Left ventricle myocardium superior (tissue), 1 donor: ENCODE results near the gene TRAPPC12. TPM values are rescaled to one million over a fixed set of nuclear protein-coding genes. Genes with fewer than 3 reads are reported as not detected.
A peak's percentile ranks its signal among the peaks of the same experiment; 100 is the strongest.
"Not testable (repeated sequence)": the region's sequence is repeated elsewhere in the genome, so short reads cannot be mapped to it uniquely, and the experiment has no call there.

Experiments used
- ATAC-seq: fragments of 200-7000 bp; cut with Tn5 transposase; one replicate; pipeline ENCODE4 v1.9.1; 2020; ENCODE audit warnings: mild to moderate bottlenecking, moderate library complexity
- DNase-seq: peaks from one replicate; pipeline ENCODE4 v3.0.0-alpha.2; 2020
- intact Hi-C: fragments of 100-400 bp; cut with micrococcal nuclease; formaldehyde crosslinking; loops from one replicate; pipeline ENCODE4 v1.11.0; 2022
- total RNA-seq: library from RNA; stranded (reverse); fragmentation: NEBNext Ultra II Directional; extraction: Animal tissue kit (Norgen Biotek cat#: 25700); gene quantifications from one replicate; pipeline ENCODE4 v1.2.1, GENCODE V29; 2021
- donor health status: DM: no; HTN: yes; CAD: no; lungs with severe emphysema.

TRAPPC12 gene
- total RNA-seq, 1 donor from 2014 or later: 105 TPM

- DNase-seq (no peak), ATAC-seq (no peak)
- intact Hi-C loops: no loop called here
These were observed 17.7 kb upstream of the TRAPPC12 start for GRCh38 chr2:3361518-3362389.

DNA sequence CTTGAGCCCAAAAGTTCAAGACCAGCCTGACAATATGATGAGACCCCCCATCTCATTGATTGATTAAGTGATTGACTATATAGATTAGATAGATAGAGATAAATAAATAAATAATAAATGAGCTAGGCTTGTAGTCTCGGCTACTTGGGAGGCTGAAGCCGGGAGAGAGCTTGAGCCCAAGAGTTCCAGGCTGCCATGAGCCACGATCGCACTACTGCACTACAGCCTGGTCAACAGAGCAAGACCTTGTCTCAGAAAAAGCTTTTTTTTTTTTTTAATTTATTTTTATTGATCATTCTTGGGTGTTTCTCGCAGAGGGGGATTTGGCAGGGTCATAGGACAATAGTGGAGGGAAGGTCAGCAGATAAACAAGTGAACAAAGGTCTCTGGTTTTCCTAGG is 14.3 kb upstream of the TRAPPC12 start:
- ATAC-seq: no peak
- intact Hi-C loops: no loop called here
- DNase-seq: no peak

DNA sequence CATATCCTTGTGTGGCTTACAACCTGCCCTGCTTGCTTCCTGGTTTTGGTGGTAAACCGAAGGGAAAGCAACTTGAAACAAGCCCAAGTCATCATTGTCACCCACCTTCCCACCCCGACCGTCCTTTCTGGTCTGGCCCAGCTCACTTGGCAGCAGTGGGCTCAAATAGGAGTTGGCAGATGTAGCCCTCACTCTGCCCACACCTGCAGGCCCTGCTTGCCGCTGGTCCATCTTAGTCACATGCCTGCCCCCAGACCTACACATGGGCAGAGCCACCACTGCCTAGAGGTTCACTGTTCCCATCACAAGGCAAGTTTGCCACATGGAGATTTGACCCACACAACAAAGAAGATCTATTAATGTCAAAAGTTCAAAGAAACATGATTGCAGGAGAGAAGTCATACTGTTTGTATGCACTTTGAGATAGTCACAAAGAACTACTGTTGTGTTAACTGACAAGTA is 11.2 kb upstream of the TRAPPC12 start:
- ATAC-seq: no peak
- DNase-seq: no peak
- intact Hi-C loops: no loop called here

DNA sequence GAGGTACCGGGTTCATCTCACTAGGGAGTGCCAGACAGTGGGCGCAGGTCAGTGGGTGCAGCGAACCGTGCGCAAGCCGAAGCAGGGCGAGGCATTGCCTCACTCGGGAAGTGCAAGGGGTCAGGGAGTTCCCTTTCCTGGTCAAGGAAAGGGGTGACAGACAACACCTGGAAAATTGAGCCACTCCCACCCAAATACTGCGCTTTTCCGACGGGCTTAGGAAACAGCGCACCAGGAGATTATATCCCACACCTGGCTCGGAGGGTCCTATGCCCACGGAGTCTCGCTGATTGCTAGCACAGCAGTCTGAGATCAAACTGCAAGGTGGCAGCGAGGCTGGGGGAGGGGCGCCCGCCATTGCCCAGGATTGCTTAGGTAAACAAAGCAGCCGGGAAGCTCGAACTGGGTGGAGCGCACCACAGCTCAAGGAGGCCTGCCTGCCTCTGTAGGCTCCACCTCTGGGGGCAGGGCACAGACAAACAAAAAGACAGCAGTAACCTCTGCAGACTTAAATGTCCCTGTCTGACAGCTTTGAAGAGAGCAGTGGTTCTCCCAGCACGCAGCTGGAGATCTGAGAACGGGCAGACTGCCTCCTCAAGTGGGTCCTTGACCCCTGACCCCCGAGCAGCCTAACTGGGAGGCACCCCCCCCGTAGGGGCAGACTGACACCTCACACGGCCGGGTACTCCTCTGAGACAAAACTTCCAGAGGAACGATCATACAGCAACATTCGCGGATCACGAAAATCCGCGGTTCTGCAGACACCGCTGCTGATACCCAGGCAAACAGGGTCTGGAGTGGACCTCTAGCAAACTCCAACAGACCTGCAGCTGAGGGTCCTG is 9.9 kb upstream of the TRAPPC12 start:
- DNase-seq, intact Hi-C loops, ATAC-seq: not testable (repeated sequence)

DNA sequence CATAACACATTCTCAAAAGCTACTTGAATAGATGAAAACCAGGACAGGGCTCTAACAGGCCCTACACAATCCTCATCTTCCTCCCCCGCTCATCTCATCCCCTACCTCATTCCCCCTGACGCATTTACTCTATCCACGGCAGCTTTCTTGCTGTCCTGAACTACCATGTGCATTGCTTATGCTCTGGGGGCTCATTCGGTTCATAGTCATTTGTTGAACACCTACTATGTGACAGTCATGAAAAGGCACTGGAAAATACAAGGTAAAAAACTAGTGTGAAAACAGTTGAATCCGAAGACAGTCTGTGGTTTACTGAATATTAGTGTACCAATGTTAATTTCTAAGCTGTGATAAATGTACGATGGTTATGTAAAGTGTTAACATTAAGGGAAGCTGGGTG is 2.7 kb upstream of the TRAPPC12 start:
- intact Hi-C loops: no loop called here

DNA sequence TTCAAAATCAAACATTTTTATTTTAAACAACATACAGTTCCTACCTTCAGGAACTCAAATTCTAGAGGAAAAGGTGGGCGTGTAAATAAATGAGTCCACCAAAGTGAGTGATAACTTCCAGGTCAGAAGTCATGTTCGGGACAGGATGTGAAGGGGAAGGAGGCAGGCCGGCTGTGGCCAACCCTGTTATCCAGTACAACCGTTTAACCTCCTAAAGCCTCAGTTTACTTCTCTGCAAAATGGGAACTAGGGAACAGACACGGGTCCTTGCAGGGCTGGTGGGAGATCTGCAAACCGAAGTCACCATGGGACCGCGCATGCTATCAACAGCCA is 2.2 kb upstream of the TRAPPC12 start:
- peak; percentile 2 for ATAC-seq
- intact Hi-C loops: no loop called here

More for the DNA sequence above, 2.7 kb upstream of the TRAPPC12 start:
- DNase-seq (no peak), ATAC-seq (no peak)

GRCh38 chr2:3377612-3378432 is 1.7 kb upstream of the TRAPPC12 start, which contains the start of gene EIPR1:
Gene EIPR1 (minus strand): TSS chr2:3377818. CDS start chr2:3377689, 129 bp downstream.
- intact Hi-C loops: no loop called here
- DNase-seq: peak; percentile 99

More for the DNA sequence above, 2.2 kb upstream of the TRAPPC12 start:
- no peak for DNase-seq

DNA sequence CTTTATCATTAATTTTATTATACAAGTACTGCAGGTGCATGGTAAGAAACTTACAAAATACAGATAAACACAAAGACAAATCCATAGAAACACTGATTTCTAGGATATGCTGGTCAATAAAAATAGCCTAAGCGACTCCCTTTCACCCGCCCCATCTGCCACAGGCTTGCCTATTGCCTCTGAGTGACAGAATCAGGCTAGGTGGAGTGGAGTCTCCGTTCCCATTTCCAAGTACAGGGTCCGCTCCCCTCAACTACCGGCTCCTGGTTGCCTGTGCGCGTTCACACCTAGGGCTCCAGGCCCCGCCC is 201 bp upstream of the TRAPPC12 start:
- no peak for DNase-seq
- ATAC-seq: no peak
- intact Hi-C loops: no loop called here

More at GRCh38 chr2:3377612-3378432, 1.7 kb upstream of the TRAPPC12 start, which contains the start of gene EIPR1:
- peak; percentile 96 for ATAC-seq

GRCh38 chr2:3386448-3386958 is 7.0 kb downstream of the TRAPPC12 start:
- intact Hi-C loops: no loop called here
- no peak for ATAC-seq
- no peak for DNase-seq

GRCh38 chr2:3387011-3387410 is 7.5 kb downstream of the TRAPPC12 start:
- DNase-seq (no peak), ATAC-seq (no peak)
- intact Hi-C loops: no loop called here

- ATAC-seq: no peak
These were observed 8.3 kb downstream of the TRAPPC12 start for GRCh38 chr2:3387644-3388411.

GRCh38 chr2:3388412-3388738 is 8.9 kb downstream of the TRAPPC12 start:
- DNase-seq: no peak
- no peak for ATAC-seq
- intact Hi-C loops: no loop called here

More at GRCh38 chr2:3387644-3388411, 8.3 kb downstream of the TRAPPC12 start:
- intact Hi-C loops: no loop called here
- DNase-seq: no peak

- intact Hi-C loops: no loop called here
- ATAC-seq: no peak
These were observed 9.7 kb downstream of the TRAPPC12 start for GRCh38 chr2:3389193-3389592.

GRCh38 chr2:3390041-3390440 is 10.5 kb downstream of the TRAPPC12 start:
- intact Hi-C loops: no loop called here
- ATAC-seq (no peak), DNase-seq (no peak)

More at GRCh38 chr2:3389193-3389592, 9.7 kb downstream of the TRAPPC12 start:
- no peak for DNase-seq

GRCh38 chr2:3392216-3392615 is 12.7 kb downstream of the TRAPPC12 start:
- DNase-seq (no peak), ATAC-seq (no peak)
- intact Hi-C loops: no loop called here

DNA sequence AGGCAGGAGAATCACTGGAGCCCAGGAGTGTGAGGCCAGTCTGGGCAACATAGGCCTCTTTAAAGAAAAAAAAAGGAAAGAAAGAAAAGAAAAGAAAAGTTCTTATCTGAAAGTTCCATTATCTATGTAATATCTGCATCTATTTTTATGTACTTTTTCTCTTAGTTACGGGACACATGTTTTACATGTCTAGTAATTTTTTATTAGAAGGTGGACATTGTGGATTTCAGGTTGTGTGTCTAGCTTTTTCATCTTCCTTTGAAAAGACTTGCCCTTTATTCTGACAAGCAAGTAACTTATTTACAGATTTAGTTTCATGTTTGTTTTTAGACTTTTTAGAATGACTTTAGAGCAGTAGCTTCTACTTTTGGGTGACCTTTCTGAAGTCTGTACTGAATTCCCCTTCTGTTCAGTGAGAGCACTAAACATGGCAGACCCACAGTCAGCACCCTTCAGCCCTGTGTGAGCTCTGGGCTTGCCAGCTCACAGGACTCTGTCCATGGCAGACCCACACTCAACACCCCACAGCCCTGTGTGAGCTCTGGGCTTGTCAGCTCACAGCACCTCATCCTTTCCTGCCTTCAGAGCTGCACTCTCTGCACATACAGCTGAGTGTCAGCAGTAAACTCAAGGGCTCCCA is 17.5 kb downstream of the TRAPPC12 start:
- no peak for DNase-seq
- no peak for ATAC-seq
- intact Hi-C loops: no loop called here

- intact Hi-C loops: no loop called here
- ATAC-seq: no peak
- no peak for DNase-seq
These were observed 19.4 kb downstream of the TRAPPC12 start for GRCh38 chr2:3398857-3399256.

DNA sequence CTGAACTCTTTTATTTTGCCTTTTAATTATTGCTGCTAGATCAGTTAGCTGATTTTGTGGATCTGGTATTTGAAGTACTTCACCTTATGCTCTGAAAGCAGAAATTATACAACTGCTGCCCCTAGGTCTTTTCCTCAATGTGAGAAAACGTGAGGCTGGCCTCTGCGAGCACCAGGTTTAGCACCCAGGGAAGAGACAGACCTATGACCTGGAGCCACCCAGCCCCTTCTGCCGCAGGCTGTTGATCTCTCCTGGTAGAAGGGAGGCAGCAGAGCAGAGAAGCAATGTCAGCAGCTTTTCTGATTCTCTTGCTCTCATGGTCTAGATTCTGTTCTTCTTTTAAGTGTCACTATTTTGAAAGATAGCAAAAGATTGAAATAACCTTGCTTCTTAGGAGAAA is 19.9 kb downstream of the TRAPPC12 start:
- no peak for DNase-seq
- intact Hi-C loops: no loop called here
- no peak for ATAC-seq
